GM13976 (cell line): ENCODE data around the gene KIAA1586.

Source experiments
- DNase-seq: peaks from one replicate; pipeline ENCODE4 v3.0.0; 2012; ENCODE audit warnings: low spot score
- CTCF ChIP-seq: IDR thresholded peaks from 2 replicates; pipeline ENCODE4 v1.5.1; 2012; ENCODE audit warnings: borderline replicate concordance, mild to moderate bottlenecking; ENCODE audit not compliant: insufficient read depth; ENCODE audit errors: extremely low read depth, missing control alignments, control extremely low read depth
- in situ Hi-C: fragments of 300-500 bp; cut with MboI; formaldehyde crosslinking; loops from one replicate; pipeline ENCODE4 v1.12.0; 2022; ENCODE audit warnings: low sequenced_read_pairs, mixed read lengths, inconsistent platforms; ENCODE audit not compliant: unreplicated experiment

The KIAA1586 gene

GRCh38 chr6:57017069-57017468 lies 29.4 kb upstream of the KIAA1586 start:
- no peak for DNase-seq
- in situ Hi-C loops: loop anchor here (25.0 kb wide), 1 partner anchor 105 kb away; no protein-coding TSS in a partner anchor
- TF ChIP-seq CTCF: no peak

GRCh38 chr6:57017841-57018240 lies 28.7 kb upstream of the KIAA1586 start:
- no peak for TF ChIP-seq CTCF
- in situ Hi-C loops: loop anchor here (25.0 kb wide), 1 partner anchor 106 kb away; no protein-coding TSS in a partner anchor
- no peak for DNase-seq

- DNase-seq: no peak
- no peak for TF ChIP-seq CTCF
- in situ Hi-C loops: loop anchor here (25.0 kb wide), 1 partner anchor 107 kb away; no protein-coding TSS in a partner anchor
Observed at GRCh38 chr6:57019434-57019833, 27.1 kb upstream of the KIAA1586 start.

- in situ Hi-C loops: loop anchor here (25.0 kb wide), 1 partner anchor 109 kb away; no protein-coding TSS in a partner anchor
- peak; percentile 43 for TF ChIP-seq CTCF
- peak; percentile 60 for DNase-seq
Observed at GRCh38 chr6:57021086-57021720, 25.3 kb upstream of the KIAA1586 start.

GRCh38 chr6:57024321-57024720 lies 22.2 kb upstream of the KIAA1586 start:
- in situ Hi-C loops: loop anchor here (25.0 kb wide), 1 partner anchor 112 kb away; no protein-coding TSS in a partner anchor
- DNase-seq: no peak
- TF ChIP-seq CTCF: no peak

- DNase-seq: no peak
- in situ Hi-C loops: loop anchor here (25.0 kb wide), 2 partner anchors 112 to 288 kb away; partner anchors contain the start of gene PRIM2
- TF ChIP-seq CTCF: no peak
Observed at GRCh38 chr6:57024775-57025174, 21.7 kb upstream of the KIAA1586 start.

- TF ChIP-seq CTCF: no peak
- no peak for DNase-seq
- in situ Hi-C loops: loop anchor here (25.0 kb wide), 1 partner anchor 286 kb away; the partner anchor contains the start of gene PRIM2
Observed at GRCh38 chr6:57026001-57026400, 20.5 kb upstream of the KIAA1586 start.
